ENCODE measurements around the gene TMEM179.

The TMEM179 gene

DNA sequence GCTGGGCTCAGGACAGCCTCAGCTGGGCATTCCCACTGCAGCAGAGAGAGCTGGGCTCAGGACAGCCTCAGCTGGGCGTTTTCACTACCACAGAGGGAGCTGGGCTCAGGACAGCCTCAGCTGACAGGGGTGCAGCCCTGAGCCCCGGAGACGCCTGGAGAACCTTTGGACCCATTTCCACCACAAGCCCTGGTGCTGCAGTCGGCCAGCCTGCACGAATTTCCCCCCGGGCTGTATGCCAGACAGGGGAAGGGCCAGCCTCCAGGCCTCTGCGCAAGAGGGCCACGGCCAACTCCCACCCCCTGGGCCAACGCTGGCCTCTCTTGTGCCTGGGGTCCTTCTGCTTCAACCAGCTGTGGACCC, 27.6 kb downstream of the TMEM179 start:
- DNase-seq (ENCODE audit: low read depth): no peak
- no peak for TF ChIP-seq CTCF (IDR thresholded peaks at IDR 0.05; ENCODE audit: low read depth, low read length)
- TF ChIP-seq MYC (IDR thresholded peaks at IDR 0.05; ENCODE audit: low read depth, low read length): no peak
- no peak for TF ChIP-seq MAX (IDR thresholded peaks at IDR 0.05; ENCODE audit: low read depth, low read length)
- no peak for TF ChIP-seq POLR2A (IDR thresholded peaks at IDR 0.05; ENCODE audit: extremely low read depth, insufficient read length)

GRCh38 chr14:104576232-104576969, 28.2 kb downstream of the TMEM179 start:
- no peak for DNase-seq (ENCODE audit: low read depth)
- H3K4me3 ChIP-seq (ENCODE audit: low read depth, low read length): no peak overlapping the region
- TF ChIP-seq CTCF (IDR thresholded peaks at IDR 0.05; ENCODE audit: low read depth, low read length) (no peak), POLR2A (IDR thresholded peaks at IDR 0.05; ENCODE audit: extremely low read depth, insufficient read length) (no peak), MAX (IDR thresholded peaks at IDR 0.05; ENCODE audit: low read depth, low read length) (no peak), MYC (IDR thresholded peaks at IDR 0.05; ENCODE audit: low read depth, low read length) (no peak)

More for the DNA sequence above, 27.6 kb downstream of the TMEM179 start:
- no peak overlapping the region for H3K4me3 ChIP-seq (ENCODE audit: low read depth, low read length)

- DNase-seq (ENCODE audit: low read depth): no peak
- no peak for TF ChIP-seq POLR2A (IDR thresholded peaks at IDR 0.05; ENCODE audit: extremely low read depth, insufficient read length)
- no peak for TF ChIP-seq CTCF (IDR thresholded peaks at IDR 0.05; ENCODE audit: low read depth, low read length)
- no peak for TF ChIP-seq MAX (IDR thresholded peaks at IDR 0.05; ENCODE audit: low read depth, low read length)
- TF ChIP-seq MYC (IDR thresholded peaks at IDR 0.05; ENCODE audit: low read depth, low read length): no peak
These were observed 29.5 kb downstream of the TMEM179 start for GRCh38 chr14:104574978-104575583.

DNA sequence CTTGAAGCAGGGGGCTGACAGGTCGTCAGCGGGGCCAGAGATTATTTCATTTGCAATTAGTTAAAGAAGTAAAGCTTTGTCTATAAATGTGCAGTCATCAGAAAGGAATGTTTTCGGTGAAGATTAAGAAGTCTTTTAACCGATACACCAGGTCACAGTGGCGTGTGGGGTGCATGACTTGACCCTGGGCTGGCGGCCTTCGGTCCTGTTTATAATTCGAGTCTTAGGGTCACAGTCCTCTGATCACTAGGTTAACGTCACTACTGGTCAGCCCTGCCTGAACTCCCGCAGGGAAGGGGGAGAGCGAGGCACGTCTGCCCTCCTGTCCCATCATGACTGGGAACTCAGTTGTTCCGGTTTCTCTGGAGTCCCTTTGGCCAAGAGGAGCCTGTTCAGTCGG, 30.0 kb downstream of the TMEM179 start:
- DNase-seq (ENCODE audit: low read depth): no peak
- no peak overlapping the region for H3K4me3 ChIP-seq (ENCODE audit: low read depth, low read length)
- TF ChIP-seq POLR2A (IDR thresholded peaks at IDR 0.05; ENCODE audit: extremely low read depth, insufficient read length) (no peak), MYC (IDR thresholded peaks at IDR 0.05; ENCODE audit: low read depth, low read length) (no peak), CTCF (IDR thresholded peaks at IDR 0.05; ENCODE audit: low read depth, low read length) (no peak), MAX (IDR thresholded peaks at IDR 0.05; ENCODE audit: low read depth, low read length) (no peak)

More at GRCh38 chr14:104574978-104575583, 29.5 kb downstream of the TMEM179 start:
- no peak overlapping the region for H3K4me3 ChIP-seq (ENCODE audit: low read depth, low read length)

- H3K4me3 ChIP-seq (ENCODE audit: low read depth, low read length): no peak overlapping the region
- no peak for DNase-seq (ENCODE audit: low read depth)
- TF ChIP-seq POLR2A (IDR thresholded peaks at IDR 0.05; ENCODE audit: extremely low read depth, insufficient read length) (no peak), MAX (IDR thresholded peaks at IDR 0.05; ENCODE audit: low read depth, low read length) (no peak), MYC (IDR thresholded peaks at IDR 0.05; ENCODE audit: low read depth, low read length) (no peak), CTCF (IDR thresholded peaks at IDR 0.05; ENCODE audit: low read depth, low read length) (no peak)
These were observed 30.6 kb downstream of the TMEM179 start for GRCh38 chr14:104573930-104574329.
